Measurements from ENCODE around the gene FCMR.

GRCh38 chr1:206892351-206892984 lies 29.3 kb downstream of the FCMR start:
- no peak for TF ChIP-seq CTCF (IDR thresholded peaks at IDR 0.05; ENCODE audit: low read depth, low read length, poor library complexity, severe bottlenecking)
- TF ChIP-seq EZH2phosphoT487 (IDR thresholded peaks at IDR 0.05; ENCODE audit: borderline replicate concordance, low read length), result no peak

All from DOHH2 (cell line).